GM12892 (cell line): ENCODE data around the gene DUXA.

ENCODE experiments used
- POLR2A ChIP-seq: IDR thresholded peaks from 2 replicates; pipeline ENCODE4 v1.6.1; 2011; ENCODE audit warnings: low read depth, low read length, control low read depth
- POLR2AphosphoS5 ChIP-seq: IDR thresholded peaks from 2 replicates; pipeline ENCODE4 v1.6.1; 2011; ENCODE audit warnings: low read depth, low read length, control low read depth
- TAF1 ChIP-seq: IDR thresholded peaks from 2 replicates; pipeline ENCODE4 v1.6.1; 2011; ENCODE audit warnings: low read depth, mild to moderate bottlenecking, control low read depth, low read length, borderline replicate concordance

- TF ChIP-seq POLR2AphosphoS5 (no peak), POLR2A (no peak), TAF1 (no peak)
These were observed 5.2 kb downstream of the DUXA start for GRCh38 chr19:57161985-57162539.
